A549 (cell line): ENCODE results near the gene MLKL. TPM values are rescaled to one million over a fixed set of nuclear protein-coding genes. Genes with fewer than 3 reads are reported as not detected.
A peak's percentile ranks its signal among the peaks of the same experiment; 100 is the strongest.

ENCODE experiments used
- ATAC-seq, 2 experiments: fragments of 200-7000 bp in 1 of 2; fragments of >200 bp in 1 of 2; cut with Nextera tagmentation in 1 of 2; cut with Tn5 transposase in 1 of 2; 3 replicates each; pipeline versions ENCODE4 v1.8.0 to v1.9.1; 2018 to 2020; ENCODE audit warnings: mild to moderate bottlenecking in 1 of 2, moderate library complexity in 1 of 2
- CTCF ChIA-PET: fragments of 300-600 bp; sonication (Branson Sonifier 250); formaldehyde crosslinking; extraction: SDS; loops from one replicate; lab custom pipeline; 2021; ENCODE audit warnings: antibody characterized with exemption, inconsistent platforms; lab: Yijun Ruan, JAX
- POLR2A ChIA-PET: fragments of 350-600 bp; formaldehyde crosslinking; extraction: SDS; loops from one replicate; lab custom pipeline; 2021; ENCODE audit warnings: antibody characterized with exemption, inconsistent platforms; lab: Yijun Ruan, JAX
- DNase-seq, 2 experiments: peaks; one replicate each; pipeline versions ENCODE4 v3.0.0 to v3.0.0-alpha.2; 2011 to 2016; ENCODE audit warnings: low read depth in 1 of 2, low spot score in 1 of 2
- FAIRE-seq: peaks from 2 replicates; lab custom pipeline; 2011; peaks lifted over from hg19 to GRCh38; lab: Jason Lieb, UNC
- H3K27ac ChIP-seq, 2 experiments: fragments of >200 bp; sonication (Bioruptor Twin); formaldehyde crosslinking; 3 replicates each; pipeline ENCODE4 v1.5.1; 2016 to 2017
- H3K4me1 ChIP-seq: fragments of >200 bp; sonication (Bioruptor Twin); formaldehyde crosslinking; 3 replicates; pipeline ENCODE4 v1.6.1; 2016
- H3K4me2 ChIP-seq: fragments of >200 bp; sonication (Bioruptor Twin); formaldehyde crosslinking; 3 replicates; pipeline ENCODE4 v1.6.1; 2016
- H3K4me3 ChIP-seq: fragments of >200 bp; sonication (Bioruptor Twin); formaldehyde crosslinking; 3 replicates; pipeline ENCODE4 v1.5.1; 2016
- H3K9me3 ChIP-seq: fragments of >200 bp; sonication (Bioruptor Twin); formaldehyde crosslinking; 3 replicates; pipeline ENCODE4 v1.6.1; 2016
- ATOH8 ChIP-seq: fragments of 250-450 bp; sonication (Bioruptor Pico); IDR thresholded peaks from 2 replicates; pipeline ENCODE4 v1.5.0; 2020; ENCODE audit warnings: low read depth, mild to moderate bottlenecking, moderate library complexity
- BCL3 ChIP-seq: fragments of >200 bp; sonication (Bioruptor Twin); formaldehyde crosslinking; IDR thresholded peaks from 3 replicates; pipeline ENCODE4 v1.6.1; 2016
- CHD2 ChIP-seq: fragments of 150-350 bp; IDR thresholded peaks from 2 replicates; pipeline ENCODE4 v1.6.1; 2014; ENCODE audit warnings: low read length; ENCODE audit not compliant: partially characterized antibody
- CHD4 ChIP-seq: fragments of 200-600 bp; sonication (generic); IDR thresholded peaks from 2 replicates; pipeline ENCODE4 v1.6.1; 2016; ENCODE audit warnings: antibody characterized with exemption, mild to moderate bottlenecking, borderline replicate concordance
- EHF ChIP-seq: fragments of 250-450 bp; sonication (Bioruptor Pico); IDR thresholded peaks from 2 replicates; pipeline ENCODE4 v1.5.0; 2020; ENCODE audit warnings: mild to moderate bottlenecking
- EHMT2 ChIP-seq: fragments of 200-600 bp; sonication (generic); IDR thresholded peaks from 2 replicates; pipeline ENCODE4 v1.6.1; 2016; ENCODE audit warnings: antibody characterized with exemption, low read depth, mild to moderate bottlenecking, moderate library complexity
- EP300 ChIP-seq, 2 experiments: fragments of >200 bp; sonication (Bioruptor Twin); formaldehyde crosslinking; IDR thresholded peaks; 2 replicates in 1 of 2; 3 replicates in 1 of 2; pipeline ENCODE4 v1.6.1; 2016 to 2017
- FOSL2 ChIP-seq, 2 experiments: fragments of 450-650 bp in 1 of 2; fragments of >200 bp in 1 of 2; sonication (Bioruptor Twin) in 1 of 2; formaldehyde crosslinking; IDR thresholded peaks; 2 replicates each; pipeline versions ENCODE4 v1.5.0 to v1.6.1; 2016 to 2020; ENCODE audit warnings: mild to moderate bottlenecking in 1 of 2, moderate library complexity in 1 of 2
- FOXS1 ChIP-seq: fragments of 250-450 bp; sonication (Bioruptor Pico); IDR thresholded peaks from 2 replicates; pipeline ENCODE4 v1.5.0; 2020; ENCODE audit warnings: mild to moderate bottlenecking, moderate library complexity
- GATA3 ChIP-seq: IDR thresholded peaks from 2 replicates; pipeline ENCODE4 v1.6.1; 2012; ENCODE audit warnings: borderline replicate concordance
- HDAC2 ChIP-seq: fragments of 200-600 bp; sonication (generic); IDR thresholded peaks from 2 replicates; pipeline ENCODE4 v1.6.1; 2016
- HEYL ChIP-seq: fragments of 250-450 bp; sonication (Bioruptor Pico); IDR thresholded peaks from 2 replicates; pipeline ENCODE4 v1.8.0; 2021; ENCODE audit warnings: mild to moderate bottlenecking, moderate library complexity
- HMGXB4 ChIP-seq: fragments of 250-450 bp; sonication (Bioruptor Pico); IDR thresholded peaks from 2 replicates; pipeline ENCODE4 v1.5.0; 2021; ENCODE audit warnings: mild to moderate bottlenecking, moderate library complexity, borderline replicate concordance
- HOXA7 ChIP-seq: fragments of 250-450 bp; sonication (Bioruptor Pico); IDR thresholded peaks from 2 replicates; pipeline ENCODE4 v1.5.0; 2020; ENCODE audit warnings: mild to moderate bottlenecking, moderate library complexity
- HOXB13 ChIP-seq: fragments of 250-450 bp; sonication (Bioruptor Pico); IDR thresholded peaks from 2 replicates; pipeline ENCODE4 v1.5.0; 2020; ENCODE audit warnings: low read depth, mild to moderate bottlenecking, moderate library complexity
- HOXB5 ChIP-seq: fragments of 250-450 bp; sonication (Bioruptor Pico); IDR thresholded peaks from 2 replicates; pipeline ENCODE4 v1.5.0; 2020; ENCODE audit warnings: mild to moderate bottlenecking, moderate library complexity
- JUN ChIP-seq, 2 experiments: fragments of >200 bp; sonication (Bioruptor Twin); formaldehyde crosslinking; IDR thresholded peaks; 2 replicates in 1 of 2; 3 replicates in 1 of 2; pipeline ENCODE4 v1.6.1; 2016 to 2017
- KDM1A ChIP-seq: fragments of 200-600 bp; sonication (generic); IDR thresholded peaks from 2 replicates; pipeline ENCODE4 v1.6.1; 2016; ENCODE audit warnings: low read depth, mild to moderate bottlenecking
- KDM5A ChIP-seq: fragments of 200-600 bp; sonication (generic); IDR thresholded peaks from 2 replicates; pipeline ENCODE4 v1.6.1; 2016; ENCODE audit warnings: antibody characterized with exemption, mild to moderate bottlenecking
- MAFK ChIP-seq: fragments of 450-650 bp; IDR thresholded peaks from 2 replicates; pipeline ENCODE4 v1.6.1; 2014; ENCODE audit not compliant: partially characterized antibody
- MAX ChIP-seq: IDR thresholded peaks from 2 replicates; pipeline ENCODE4 v1.6.1; 2012
- MYC ChIP-seq: IDR thresholded peaks from 2 replicates; pipeline ENCODE4 v1.6.1; 2012; ENCODE audit warnings: mild to moderate bottlenecking, inconsistent platforms, low read length, improper control_type of control experiment, borderline replicate concordance
- NR3C1 ChIP-seq: fragments of >200 bp; sonication (Bioruptor Twin); formaldehyde crosslinking; IDR thresholded peaks from 3 replicates; pipeline ENCODE4 v1.6.1; 2017
- PHF8 ChIP-seq: fragments of 200-600 bp; sonication (generic); IDR thresholded peaks from 2 replicates; pipeline ENCODE4 v1.6.1; 2016; ENCODE audit warnings: low read depth, mild to moderate bottlenecking, antibody characterized with exemption, moderate library complexity, borderline replicate concordance
- RCOR1 ChIP-seq: fragments of 150-350 bp; IDR thresholded peaks from 2 replicates; pipeline ENCODE4 v1.6.1; 2014; ENCODE audit warnings: antibody characterized with exemption, low read length, low read depth
- SMC3 ChIP-seq: fragments of >200 bp; sonication (Bioruptor Twin); formaldehyde crosslinking; IDR thresholded peaks from 3 replicates; pipeline ENCODE4 v1.6.1; 2018; ENCODE audit warnings: inconsistent platforms
- SREBF2 ChIP-seq: fragments of 450-650 bp; IDR thresholded peaks from 2 replicates; pipeline ENCODE4 v1.6.1; 2014; ENCODE audit warnings: mild to moderate bottlenecking, moderate library complexity
- TFCP2L1 ChIP-seq: fragments of 250-450 bp; sonication (Bioruptor Pico); IDR thresholded peaks from 2 replicates; pipeline ENCODE4 v1.5.0; 2021; ENCODE audit warnings: mild to moderate bottlenecking
- USF2 ChIP-seq: fragments of 450-650 bp; IDR thresholded peaks from 2 replicates; pipeline ENCODE4 v1.6.1; 2014; ENCODE audit warnings: antibody characterized with exemption
- ZSCAN20 ChIP-seq: fragments of 250-450 bp; sonication (Bioruptor Pico); IDR thresholded peaks from 2 replicates; pipeline ENCODE4 v1.8.0; 2022; ENCODE audit warnings: mild to moderate bottlenecking, moderate library complexity
- WGBS: methylation state at CpG from one replicate; pipeline ENCODE4 v1.1.6; 2017; ENCODE audit errors: missing lambda C conversion rate; 5-methylcytosine and 5-hydroxymethylcytosine counted together
- polyA plus RNA-seq, 4 experiments: library from polyadenylated mRNA; depleted of rRNA in 3 of 4; stranded (reverse); fragments of >200 nt; fragmentation: RNase III in 1 of 4; extraction: RNeasy Plus Mini Kit Qiagen cat#74134 plus additional on column Dnase treatment in 1 of 4; gene quantifications; 2 replicates in 3 of 4; 3 replicates in 1 of 4; pipeline ENCODE4 v1.2.3, GENCODE V29; 2011 to 2017

Gene MLKL
- polyA plus RNA-seq, 2 of the 4 experiments (the other 2 are of a cell fraction) = 12.6 to 17.9 TPM

GRCh38 chr16:74742051-74742481 is 41.4 kb upstream of the MLKL start (continued):
- no peak for TF ChIP-seq HMGXB4
- TF ChIP-seq TFCP2L1 (CRISPR knock-in tag) = 0 out of 2 replicates have a peak, but pooled peaks have one; percentile 58
- no peak for TF ChIP-seq NR3C1
- no peak for TF ChIP-seq HDAC2
- peak; percentile 75; the same call in 1 of the 2 replicates for TF ChIP-seq HOXB13 (CRISPR knock-in tag)
- TF ChIP-seq EHMT2 = no peak
- TF ChIP-seq HOXB5 (CRISPR knock-in tag) = peak; percentile 57; the same call in 1 of the 2 replicates
- no peak; the same call in 1 of the 2 replicates for TF ChIP-seq ZSCAN20 (CRISPR knock-in tag)
- TF ChIP-seq HOXA7 (CRISPR knock-in tag) = peak; percentile 67; the same call in 1 of the 2 replicates
- no peak for TF ChIP-seq SREBF2

GRCh38 chr16:74740795-74741304 is 40.2 kb upstream of the MLKL start:
- Histone ChIP-seq H3K27ac (peak overlapping the region; percentile 91), H3K4me3 (0 out of 3 replicates have a peak overlapping the region, but pooled peaks have one; percentile 1), H3K4me1 (peaks cover 89% of the 10 kb centered on the region), H3K4me2 (peak overlapping the region; percentile 75), H3K9me3 (no peaks in the 10 kb centered on the region)
- no peak for TF ChIP-seq KDM5A
- TF ChIP-seq FOXS1 = 0 out of 2 replicates have a peak, but pooled peaks have one; percentile 7
- peak in 1 of 2 experiments; percentile 49; a peak in 1 of 5 replicates for TF ChIP-seq JUN (IDR thresholded peaks at IDR 0.05)
- no peak for TF ChIP-seq CHD4
- peak; percentile 45; the same call in 1 of the 2 replicates for TF ChIP-seq GATA3
- TF ChIP-seq EHF (CRISPR knock-in tag) = peak; percentile 42; the same call in 1 of the 2 replicates
- TF ChIP-seq NR3C1 = no peak
- TF ChIP-seq ZSCAN20 (CRISPR knock-in tag) = peak; percentile 19; the same call in 1 of the 2 replicates
- peak; percentile 58; the same call in 1 of the 2 replicates for TF ChIP-seq MYC
- TF ChIP-seq SMC3 = no peak
- TF ChIP-seq MAX = peak; percentile 76
- peak; percentile 62; the same call in 1 of the 2 replicates for TF ChIP-seq HOXB13 (CRISPR knock-in tag)
- no peak for TF ChIP-seq BCL3
- no peak for TF ChIP-seq HEYL (CRISPR knock-in tag)
- TF ChIP-seq HOXB5 (CRISPR knock-in tag) = 0 out of 2 replicates have a peak, but pooled peaks have one; percentile 63
- TF ChIP-seq KDM1A = no peak
- TF ChIP-seq MAFK = peak; percentile 24
- TF ChIP-seq FOSL2 (IDR thresholded peaks at IDR 0.05) = 0 out of 2 replicates have a peak, but pooled peaks have one; percentile 18
- peak; percentile 92 for TF ChIP-seq FOSL2 (CRISPR knock-in tag; IDR thresholded peaks at IDR 0.05)
- TF ChIP-seq HOXA7 (CRISPR knock-in tag) = no peak
- TF ChIP-seq PHF8 = no peak
- peak in 1 of 2 experiments; percentile 38; a peak in 1 of 5 replicates for TF ChIP-seq EP300 (IDR thresholded peaks at IDR 0.05)
- peak; percentile 2; the same call in 1 of the 2 replicates for TF ChIP-seq ATOH8 (CRISPR knock-in tag)
- peak; percentile 13 for TF ChIP-seq CHD2
- peak; percentile 70 for TF ChIP-seq USF2
- TF ChIP-seq TFCP2L1 (CRISPR knock-in tag) = peak; percentile 67; the same call in 1 of the 2 replicates
- TF ChIP-seq RCOR1 = no peak
- peak; percentile 47 to 54 for ATAC-seq
- FAIRE-seq = peak; percentile 28
- ChIA-PET CTCF (interaction anchor here (0.7 to 7.8 kb wide), 6 partner anchors 10 to 122 kb away, joined by 3 to 55 read pairs (median 7); no protein-coding TSS in a partner anchor), POLR2A (interaction anchor here (0.6 to 0.9 kb wide), 2 partner anchors 21 to 34 kb away, joined by 3 to 6 read pairs; partner anchors contain the start of gene FA2H)
- 6% methylated on average over 13 of the region's 13 CpGs for WGBS
- DNase-seq = peak; percentile 95 to 96
